HCEC 1CT (cell line): ENCODE measurements around the gene CD55.
A peak's percentile ranks its signal among the peaks of the same experiment; 100 is the strongest.

Experiments used
- DNase-seq: peaks from one replicate; pipeline ENCODE4 v3.0.0-alpha.2; 2017

Gene CD55

DNA sequence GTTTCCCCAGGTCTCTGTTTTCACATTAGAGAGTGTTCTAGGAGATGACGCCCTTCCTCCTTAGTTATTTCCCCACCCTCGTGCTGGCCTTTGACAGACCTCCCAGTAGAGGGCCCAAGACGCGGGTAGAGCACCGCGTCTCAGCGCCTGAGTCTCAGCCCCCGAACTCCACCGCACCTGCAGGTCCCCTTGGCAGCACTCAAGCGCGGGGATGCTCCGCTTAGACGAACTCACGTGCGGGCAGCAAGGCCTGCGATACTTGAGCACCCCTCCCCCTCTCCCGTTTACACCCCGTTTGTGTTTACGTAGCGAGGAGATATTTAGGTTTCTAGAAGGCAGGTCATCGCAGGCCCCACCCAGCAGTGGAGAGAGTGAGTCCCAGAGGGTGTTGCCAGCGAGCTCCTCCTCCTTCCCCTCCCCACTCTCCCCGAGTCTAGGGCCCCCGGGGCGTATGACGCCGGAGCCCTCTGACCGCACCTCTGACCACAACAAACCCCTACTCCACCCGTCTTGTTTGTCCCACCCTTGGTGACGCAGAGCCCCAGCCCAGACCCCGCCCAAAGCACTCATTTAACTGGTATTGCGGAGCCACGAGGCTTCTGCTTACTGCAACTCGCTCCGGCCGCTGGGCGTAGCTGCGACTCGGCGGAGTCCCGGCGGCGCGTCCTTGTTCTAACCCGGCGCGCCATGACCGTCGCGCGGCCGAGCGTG, at the start of gene CD55:
TSS of gene CD55 (plus strand) at position 600 of the 711 bp plus-strand sequence. CDS start at position 688, 88 bp downstream.
- DNase-seq, result peak; percentile 98

DNA sequence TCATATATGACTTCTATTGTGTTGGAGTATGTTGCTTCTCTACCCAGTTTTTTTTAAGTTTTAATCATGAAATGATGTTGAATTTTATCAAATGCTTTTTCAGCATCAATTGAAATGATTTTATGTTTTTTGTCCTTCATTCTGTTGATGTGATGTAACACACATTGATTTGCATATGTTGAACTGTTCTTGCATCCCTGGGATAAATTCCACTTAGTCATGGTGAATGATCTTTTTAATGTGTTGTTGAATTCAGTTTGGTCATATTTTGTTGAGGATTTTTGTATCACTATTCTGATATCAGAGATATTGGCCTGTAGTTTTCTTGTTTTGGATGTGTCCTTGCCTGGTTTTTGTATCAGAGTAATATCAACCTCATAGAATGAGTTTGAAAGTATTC, 46.6 kb upstream of the CD55 start:
- no peak for DNase-seq

DNA sequence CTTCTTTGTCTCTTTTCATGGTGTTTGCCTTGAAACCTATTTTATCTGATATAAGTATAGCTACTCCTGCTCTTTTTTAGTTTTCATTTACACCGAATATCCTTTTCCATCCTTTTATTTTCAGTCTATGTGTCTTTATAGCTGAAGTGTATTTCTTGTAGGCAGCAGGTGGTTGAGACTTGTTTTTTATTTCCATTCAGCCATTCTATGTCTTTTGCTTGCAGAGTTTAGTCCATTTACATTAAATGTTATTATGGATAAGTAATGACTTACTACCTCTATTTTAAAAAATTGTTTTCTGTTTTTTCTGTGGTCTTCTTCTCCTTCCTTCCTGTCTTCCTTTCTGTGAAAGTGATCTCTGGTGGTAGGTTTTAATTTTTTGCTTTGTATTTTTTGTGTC, 45.0 kb upstream of the CD55 start:
- no peak for DNase-seq

GRCh38 chr1:207277241-207277640, 44.2 kb upstream of the CD55 start:
- no peak for DNase-seq

DNA sequence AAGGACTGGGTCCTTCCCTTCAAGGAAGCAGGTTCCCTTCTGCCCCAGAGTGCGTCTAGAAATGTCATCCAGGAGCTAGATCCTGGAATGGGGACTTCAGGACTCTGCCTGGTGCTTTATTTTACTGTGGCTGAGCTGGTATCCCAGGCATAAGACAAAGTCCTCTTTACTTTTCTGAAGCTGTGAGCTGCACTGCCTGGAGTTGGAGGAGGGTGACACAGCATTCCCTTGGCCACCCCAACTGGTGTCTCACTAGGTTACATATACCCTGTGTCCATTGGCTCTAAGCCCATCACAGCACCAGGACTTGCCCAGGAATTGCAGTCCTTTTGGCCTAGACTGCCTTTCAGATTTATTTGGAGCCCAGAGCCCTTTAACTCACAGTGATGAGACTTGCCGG, 41.8 kb upstream of the CD55 start:
- DNase-seq, result no peak

DNA sequence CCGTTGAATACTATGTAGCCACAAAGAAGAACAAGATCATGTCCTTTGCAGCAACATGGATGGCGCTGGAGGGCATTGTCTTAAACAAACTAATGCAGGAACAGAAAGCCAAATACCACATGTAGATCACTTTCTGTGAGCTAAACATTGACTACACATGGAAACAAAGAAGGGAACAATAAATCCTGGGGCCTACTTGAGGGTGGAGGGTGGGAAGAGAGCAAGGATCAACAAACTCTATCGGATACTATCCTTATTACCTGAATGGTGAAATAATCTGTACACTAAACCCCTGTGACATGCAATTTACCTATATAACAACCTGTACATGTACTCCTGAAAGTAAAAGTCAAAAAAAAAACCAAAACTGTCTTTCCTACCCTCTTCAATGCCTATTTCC, 40.8 kb upstream of the CD55 start:
- no peak for DNase-seq

DNA sequence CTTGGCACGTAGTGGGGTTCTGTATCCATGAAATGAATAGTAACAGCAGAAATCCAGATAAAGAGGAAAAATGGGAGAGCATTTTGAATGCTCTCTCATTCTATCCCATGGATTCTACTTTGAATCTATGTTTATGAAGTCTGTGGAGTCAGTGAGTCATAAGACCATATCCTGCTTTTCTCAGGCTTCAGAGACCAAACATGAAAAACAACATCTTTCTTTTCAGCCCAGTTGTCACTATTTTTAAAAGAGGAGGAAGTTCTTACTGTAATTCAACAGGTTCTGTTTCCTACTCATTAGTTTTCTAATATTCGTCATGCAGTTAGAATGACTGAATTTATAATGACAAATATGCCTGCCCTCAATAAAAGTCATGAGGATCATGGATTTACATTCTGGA, 39.4 kb upstream of the CD55 start:
- peak; percentile 52 for DNase-seq

- DNase-seq, result peak; percentile 27
These were observed 38.7 kb upstream of the CD55 start for GRCh38 chr1:207282496-207283380.

- no peak for DNase-seq
These were observed 38.1 kb upstream of the CD55 start for GRCh38 chr1:207283421-207283820.

DNA sequence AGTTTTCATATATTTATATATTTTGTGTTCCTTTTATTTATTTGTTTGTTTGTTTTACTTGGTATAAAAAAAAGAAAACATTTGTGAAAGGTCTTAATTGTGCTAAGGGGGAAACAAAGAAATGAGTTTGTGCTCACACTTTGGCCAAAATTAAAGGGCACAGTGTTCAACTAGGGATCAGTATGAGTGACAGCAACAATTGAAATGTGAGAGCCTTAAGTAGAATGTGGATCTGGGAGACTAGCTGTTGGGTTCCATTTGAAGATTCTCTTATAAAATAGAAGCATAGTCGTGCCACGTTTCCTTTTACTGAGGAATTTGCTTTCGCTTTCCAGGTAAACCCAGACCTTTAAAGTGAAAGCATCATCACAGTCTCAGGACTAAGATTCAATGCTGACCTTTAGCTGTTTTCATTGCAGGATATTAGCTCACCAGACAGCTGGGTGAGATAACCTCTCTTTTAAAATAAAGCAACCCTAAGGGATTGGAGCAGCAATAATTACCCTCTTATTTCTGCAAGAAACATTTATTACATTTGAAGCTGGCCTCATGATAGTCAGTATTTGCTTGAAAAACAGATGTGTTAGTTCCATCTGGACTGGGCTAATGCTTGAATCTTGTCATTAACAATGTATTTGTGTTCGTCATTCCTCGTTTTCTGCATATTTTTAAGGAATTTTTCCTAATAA, 37.1 kb upstream of the CD55 start:
- DNase-seq, result no peak

- DNase-seq, result no peak
These were observed 34.6 kb upstream of the CD55 start for GRCh38 chr1:207286786-207287468.

- no peak for DNase-seq
These were observed 33.2 kb upstream of the CD55 start for GRCh38 chr1:207288315-207288714.

DNA sequence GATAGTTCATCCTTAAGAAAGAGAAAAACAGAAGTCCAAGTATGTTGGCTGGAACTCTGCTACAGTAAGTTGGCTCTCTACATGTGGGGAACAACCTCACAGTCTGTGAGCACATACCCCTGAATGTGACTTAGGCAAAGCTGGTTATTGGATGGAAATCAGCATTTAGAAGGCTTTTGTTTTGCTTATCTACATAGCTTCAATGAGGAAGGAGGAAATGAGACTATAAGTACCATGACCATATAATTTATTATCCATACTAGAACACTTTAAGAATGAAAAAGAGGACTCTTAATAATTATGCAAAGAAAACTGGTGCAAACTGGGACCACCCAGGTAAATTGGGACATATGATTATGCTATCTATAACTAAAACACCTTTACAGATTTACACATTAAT, 31.7 kb upstream of the CD55 start:
- DNase-seq, result no peak

GRCh38 chr1:207291723-207292122, 29.8 kb upstream of the CD55 start:
- no peak for DNase-seq

DNA sequence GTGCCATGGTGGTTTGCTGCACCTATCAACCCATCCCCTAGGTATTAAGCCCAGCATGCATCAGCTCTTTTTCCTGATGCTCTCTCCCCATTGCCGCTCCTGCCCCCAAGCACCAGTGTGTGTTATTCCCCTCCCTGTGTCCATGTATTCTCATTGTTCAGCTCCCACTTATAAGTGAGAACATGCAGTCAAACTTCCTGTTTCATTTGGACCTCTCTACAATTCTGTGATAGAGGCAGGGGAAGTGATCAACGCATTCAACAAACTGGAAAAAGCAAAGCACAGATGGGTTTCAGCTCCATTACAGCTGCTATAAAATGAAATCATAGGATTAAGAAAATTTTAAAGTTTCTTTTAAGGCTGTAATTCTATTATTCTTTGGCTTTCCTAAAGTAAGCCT, 23.3 kb upstream of the CD55 start:
- DNase-seq, result no peak

- peak; percentile 48 for DNase-seq
These were observed 22.7 kb upstream of the CD55 start for GRCh38 chr1:207298636-207299398.

- no peak for DNase-seq
These were observed 20.5 kb upstream of the CD55 start for GRCh38 chr1:207300970-207301369.

GRCh38 chr1:207302618-207303393, 18.7 kb upstream of the CD55 start:
- no peak for DNase-seq

DNA sequence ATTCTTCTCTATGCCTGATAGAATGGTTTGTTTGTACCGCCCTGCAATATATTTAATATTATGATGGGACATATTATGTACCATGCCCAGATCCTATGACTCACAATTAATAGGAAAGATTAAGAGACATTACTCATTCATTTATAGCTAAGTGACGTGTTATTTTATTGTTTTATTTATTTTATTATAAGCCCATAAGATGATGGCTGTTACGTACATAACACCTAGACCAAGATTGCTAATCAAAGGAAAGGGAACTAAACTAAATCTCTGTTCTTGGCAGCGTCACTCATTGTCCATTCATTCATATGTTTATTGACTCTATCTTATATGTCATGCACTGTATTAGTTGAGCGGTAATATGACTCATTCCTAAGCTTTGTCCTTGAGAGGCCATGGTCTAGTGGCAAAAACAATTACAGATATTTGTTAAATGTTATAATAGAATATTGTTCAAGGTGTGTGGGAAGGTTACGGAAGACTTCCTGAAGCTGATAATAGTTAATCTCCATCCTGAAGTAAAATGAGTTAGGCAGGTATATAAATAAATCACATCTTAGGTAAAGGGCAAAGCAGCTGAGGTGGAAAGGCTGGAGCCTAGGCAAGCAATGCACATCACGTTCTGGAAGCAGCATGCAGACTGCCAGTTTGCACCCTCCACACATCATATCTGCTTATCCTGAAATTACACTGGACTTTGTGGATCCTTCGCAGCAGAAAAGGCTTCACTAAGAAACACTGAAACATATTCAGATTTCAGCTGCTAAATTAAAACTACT, 16.6 kb upstream of the CD55 start:
- DNase-seq, result peak; percentile 63

DNA sequence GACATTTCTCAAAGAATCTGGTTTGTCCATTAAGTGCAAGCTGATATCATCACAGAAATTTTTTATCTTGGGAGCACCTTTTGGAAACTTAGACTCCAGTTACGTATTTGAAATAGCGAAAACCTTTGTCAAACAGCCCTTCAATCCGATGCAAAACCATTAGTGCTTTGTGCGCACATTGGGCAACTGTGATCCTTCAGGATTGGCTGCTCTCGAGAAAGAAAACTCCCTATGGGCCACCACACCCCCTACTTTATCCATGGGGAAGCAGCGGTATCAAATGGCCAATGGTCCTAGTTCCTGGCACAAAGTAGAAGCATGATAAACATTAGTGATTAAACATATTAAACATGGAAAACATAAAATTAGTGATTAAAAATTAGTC, 16.0 kb upstream of the CD55 start:
- DNase-seq, result no peak

DNA sequence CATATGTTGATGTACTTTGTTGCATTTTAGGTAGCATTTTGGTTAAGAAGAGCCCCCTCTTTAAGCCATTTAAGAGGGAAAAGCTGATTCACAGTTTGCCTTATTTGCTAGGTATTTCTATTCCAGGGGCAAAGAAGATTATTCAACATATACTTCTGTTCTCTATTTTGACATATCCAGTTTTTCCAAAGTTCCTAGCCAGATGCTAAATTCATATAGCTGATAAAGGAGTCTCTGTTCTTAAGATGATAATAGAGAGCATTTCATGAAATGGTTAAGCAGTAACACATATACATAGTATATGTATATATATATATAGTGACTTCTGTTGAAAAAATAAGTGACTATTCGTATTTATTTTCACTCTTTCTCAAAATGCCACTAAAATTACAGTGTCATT, 15.5 kb upstream of the CD55 start:
- no peak for DNase-seq
